HG03108 (cell line): ENCODE data around the gene RICTOR.
"Not testable (repeated sequence)": the region's sequence is repeated elsewhere in the genome, so short reads cannot be mapped to it uniquely, and the experiment has no call there.

Experiments
- ATAC-seq: cut with Tn5 transposase; IDR thresholded peaks from one replicate; pipeline ENCODE4 v1.9.1; 2021; ENCODE audit warnings: moderate library complexity; ENCODE audit not compliant: unreplicated experiment

The RICTOR gene

DNA sequence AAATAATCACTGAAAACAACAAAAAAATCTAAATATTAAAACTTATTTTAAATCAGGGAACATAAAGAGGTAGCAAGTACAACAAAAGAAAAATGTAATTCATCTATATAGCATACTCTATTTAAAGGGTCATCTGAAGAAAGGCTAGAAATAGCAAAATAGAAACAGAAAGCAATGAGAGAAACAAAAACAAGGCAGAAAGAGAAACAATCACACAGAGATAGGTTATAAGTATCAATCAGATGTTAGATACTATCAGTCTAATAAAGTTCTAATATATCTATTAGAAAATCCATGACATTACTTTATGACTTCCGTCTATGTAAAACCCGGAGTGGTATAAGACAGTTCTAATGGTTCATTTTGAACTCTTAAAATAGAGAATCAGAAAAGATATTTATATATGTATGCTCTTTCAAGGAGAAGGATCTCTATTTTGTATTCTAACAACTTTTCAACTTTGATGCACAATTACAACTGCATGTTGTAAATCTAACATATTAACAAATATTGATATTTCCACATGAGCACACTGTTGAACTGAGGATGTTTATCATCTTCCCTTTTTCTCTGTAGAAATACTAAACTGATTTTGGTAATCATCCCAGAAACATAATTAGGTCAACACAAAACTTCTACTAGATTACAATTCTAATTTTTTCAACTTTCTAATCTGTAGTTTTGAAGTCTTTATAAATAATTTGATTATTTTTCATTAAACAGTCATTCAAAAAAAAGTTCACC, 15.8 kb downstream of the RICTOR start:
- peak; percentile 70 for ATAC-seq

DNA sequence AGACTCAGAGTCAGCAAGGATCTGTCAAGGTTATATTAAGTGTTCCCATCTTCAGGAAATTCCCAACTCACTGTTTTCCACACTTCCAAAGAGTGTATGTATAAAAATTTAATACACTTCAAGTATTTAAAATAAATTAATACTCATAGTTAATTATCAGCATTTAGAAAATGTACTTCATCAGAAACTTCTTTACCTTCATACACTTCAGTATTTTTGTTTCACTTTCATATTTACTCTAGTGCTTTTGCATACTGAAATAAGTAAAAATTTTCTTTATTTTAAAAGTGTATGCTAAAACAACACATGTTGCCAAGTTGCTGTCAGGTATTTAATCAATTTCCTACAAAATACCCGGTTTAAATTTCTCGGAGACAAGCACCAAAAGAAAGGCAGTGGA, 16.5 kb downstream of the RICTOR start:
- peak; percentile 44 for ATAC-seq

DNA sequence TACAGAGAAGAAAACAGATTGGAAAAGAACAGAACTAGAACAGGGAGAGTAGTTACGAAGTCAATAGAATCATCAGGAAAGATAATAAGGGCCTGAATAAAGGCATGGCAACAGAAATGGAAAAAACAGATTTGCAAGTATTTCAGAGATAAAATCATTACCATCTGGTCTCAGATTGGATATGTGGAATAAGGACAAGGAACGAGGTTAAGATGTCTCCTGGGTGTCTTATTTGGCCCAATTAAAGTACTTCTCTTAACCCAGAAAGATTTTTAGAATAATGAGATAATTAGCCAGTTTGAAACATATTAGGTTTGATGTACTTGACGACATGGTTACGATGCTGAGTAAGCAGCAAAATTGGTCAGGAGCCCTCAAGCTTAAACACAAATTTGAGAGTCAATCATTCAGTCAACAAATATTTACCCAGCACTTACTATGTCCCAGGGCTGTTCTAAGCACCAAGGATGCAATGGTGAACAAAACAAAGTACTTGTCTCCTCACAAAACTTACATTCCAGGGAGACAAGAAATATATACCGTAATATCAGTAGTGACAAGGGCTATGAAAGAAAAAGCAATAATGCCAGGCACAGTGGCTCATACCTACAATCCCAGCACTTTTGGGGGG, 18.3 kb downstream of the RICTOR start:
- no peak for ATAC-seq

DNA sequence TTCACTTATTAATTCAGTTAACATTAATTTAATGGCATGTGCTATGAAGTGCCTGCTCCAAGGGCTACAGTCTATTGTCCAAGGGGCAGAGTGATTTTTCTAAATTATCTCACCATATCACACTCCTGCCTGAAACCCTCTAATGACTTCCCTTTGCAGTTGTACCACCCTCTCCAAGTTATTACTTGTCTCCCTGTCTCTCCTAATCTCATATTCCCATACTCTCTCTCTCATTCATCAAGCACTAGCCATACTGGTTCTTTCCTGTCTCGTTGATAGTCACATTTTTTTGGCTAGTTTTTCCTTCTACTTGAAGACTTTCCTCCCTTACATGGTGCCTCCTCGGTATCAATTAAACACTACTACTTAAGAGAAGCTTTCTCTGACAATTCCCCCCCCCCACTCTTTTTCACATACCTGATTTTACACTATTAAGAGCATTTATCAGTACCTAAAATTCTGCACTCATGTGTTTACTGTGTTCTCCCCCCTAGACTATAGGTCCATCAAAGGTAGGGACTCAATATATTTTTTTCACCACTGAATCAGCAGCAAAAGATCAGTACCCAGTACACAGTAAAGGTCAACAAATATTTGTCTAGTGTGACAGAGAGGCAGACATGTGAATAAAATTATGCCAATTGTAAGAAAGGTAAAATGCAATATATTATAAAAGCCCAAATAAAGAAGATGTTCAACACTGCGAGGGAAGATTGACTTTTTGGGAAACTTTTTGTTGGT, 19.0 kb downstream of the RICTOR start:
- ATAC-seq = no peak

DNA sequence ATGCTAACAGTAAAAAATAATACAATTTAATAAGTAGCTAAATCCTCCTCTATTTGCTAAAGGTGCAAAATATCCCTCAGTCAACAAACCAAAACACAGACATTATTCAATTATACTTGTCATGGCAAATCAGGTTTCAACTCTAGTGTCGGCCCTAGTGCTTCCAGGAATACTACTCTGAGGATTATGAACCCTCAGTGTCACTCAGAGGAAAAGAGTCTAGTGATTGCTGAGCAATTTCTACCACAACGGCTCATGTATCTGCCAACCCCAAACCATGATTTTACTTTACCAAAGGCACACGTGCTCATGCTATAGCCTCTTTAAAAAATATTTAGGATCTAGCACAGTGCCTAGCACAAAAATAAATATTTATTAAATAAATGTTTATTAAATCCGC, 21.0 kb downstream of the RICTOR start:
- no peak for ATAC-seq

DNA sequence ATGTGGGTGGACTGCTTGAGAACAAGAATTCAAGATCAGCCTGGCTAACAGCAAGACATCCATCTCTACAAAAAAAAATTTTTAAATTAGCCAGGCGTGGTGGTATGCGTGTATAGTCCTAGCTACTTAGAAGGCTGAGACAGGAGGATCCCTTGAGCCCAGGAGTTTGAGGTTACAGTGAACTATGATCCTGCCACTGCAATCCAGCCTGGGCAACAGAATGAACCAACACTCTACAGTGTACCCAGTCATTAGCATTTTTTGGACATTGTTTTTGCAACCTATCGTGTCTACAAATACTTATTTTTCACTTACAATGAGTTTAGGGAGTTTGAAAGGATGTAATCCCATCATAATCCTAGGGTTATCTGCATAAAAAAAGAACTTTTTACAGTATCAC, 22.1 kb downstream of the RICTOR start:
- ATAC-seq = no peak

DNA sequence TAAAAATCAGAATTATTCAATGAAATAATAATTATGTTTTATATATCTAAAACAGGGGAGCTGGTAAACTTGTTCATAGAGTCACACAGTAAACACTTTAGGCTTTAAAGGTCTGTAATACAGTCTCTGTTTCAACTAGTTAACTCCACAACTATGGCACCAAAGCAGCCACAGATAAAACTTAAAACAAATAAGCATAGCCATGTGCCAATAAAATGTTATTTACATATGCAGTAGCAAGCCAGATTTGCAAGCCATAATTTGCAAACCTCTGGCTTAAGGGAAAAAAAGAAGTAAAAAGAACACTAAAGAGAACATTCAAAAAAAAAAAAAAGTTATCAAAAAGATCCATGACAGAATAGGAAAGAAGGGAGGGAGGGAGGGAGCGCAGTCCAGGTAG, 24.9 kb downstream of the RICTOR start:
- ATAC-seq = no peak

DNA sequence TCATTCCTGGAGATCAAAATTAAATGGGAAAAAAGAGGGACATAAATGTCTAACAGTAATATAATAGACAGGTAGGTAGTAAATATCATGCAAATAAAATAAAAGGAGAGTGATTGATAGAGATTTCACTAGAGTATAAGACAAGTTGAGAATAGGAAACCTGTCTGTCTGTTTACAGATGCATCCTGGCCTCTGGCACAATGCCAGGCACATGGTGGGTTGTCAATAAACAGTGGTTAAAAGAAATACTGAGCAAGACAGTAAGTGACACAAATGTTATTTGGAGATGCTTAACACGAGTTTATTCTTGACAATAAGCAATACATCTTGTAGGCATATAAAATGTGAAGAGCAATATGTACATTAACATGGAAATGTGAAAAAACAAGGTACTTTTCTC, 33.3 kb downstream of the RICTOR start:
- ATAC-seq = no peak

DNA sequence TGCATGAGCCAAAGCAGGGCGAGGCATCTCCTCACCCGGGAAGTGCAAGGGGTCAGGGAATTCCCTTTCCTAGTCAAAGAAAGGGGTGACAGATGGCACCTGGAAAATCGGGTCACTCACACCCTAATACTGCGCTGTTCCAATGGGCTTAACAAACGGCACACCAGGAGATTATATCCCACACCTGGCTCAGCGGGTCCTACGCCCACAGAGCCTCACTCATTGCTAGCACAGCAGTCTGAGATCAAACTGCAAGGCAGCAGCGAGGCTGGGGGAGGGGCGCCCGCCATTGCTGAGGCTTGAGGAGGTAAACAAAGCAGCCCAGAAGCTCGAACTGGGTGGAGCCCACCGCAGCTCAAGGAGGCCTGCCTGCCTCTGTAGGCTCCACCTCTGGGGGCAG, 39.7 kb downstream of the RICTOR start:
- ATAC-seq = not testable (repeated sequence)

DNA sequence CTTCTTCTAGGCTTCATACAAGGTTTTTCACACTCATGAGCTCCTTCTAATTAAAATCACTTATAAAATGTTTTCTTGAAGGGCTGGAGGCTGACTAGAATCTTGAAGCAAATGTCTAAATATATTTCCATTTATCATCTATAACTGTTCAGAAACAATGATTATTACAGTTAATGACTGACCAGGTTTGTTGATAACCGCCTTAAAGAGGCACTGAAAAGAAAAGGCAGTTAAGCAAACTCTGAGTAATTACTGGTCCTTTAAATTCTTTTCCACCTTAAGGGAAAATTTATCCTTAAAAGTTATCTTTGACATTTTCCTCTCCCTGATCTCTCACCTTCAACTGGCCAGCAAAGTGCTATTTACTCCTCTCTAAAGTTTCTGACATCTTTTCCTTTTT, 43.2 kb downstream of the RICTOR start:
- no peak for ATAC-seq

DNA sequence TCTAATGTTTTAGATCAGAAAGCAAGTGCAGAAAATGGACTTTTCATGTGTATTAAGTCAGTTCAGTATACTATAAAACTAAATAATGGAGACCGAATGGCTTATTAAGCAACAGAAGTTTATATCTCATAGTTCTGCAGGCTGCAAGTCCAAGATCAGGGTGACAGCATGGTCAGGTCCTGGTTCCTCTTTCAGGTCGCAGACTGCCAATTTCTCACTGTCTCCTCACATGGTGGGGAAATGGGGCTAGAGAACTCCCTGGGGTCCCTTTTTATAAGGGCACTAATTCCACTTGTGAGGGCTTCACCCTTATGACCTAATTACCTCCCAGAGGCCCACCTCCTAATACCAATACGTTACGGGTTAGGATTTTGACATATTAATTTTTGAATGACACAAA, 48.7 kb downstream of the RICTOR start:
- ATAC-seq = no peak

DNA sequence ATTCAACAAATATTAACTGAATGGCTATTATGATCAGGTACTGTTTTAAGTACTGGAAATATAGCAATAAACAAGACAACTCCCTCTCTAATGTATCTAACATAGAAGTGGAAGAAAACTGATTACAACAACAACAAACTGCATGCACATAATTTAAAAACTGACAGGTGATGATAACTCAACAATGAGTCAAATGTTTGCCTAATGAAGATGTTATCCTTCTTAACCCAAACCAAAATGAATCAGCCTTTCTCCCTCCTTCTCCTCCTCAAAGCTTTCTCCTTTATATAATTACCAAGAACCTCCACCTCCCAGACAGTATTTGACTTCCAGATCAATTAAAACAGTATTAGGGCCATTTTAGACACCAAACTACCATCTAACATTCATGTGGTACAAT, 49.3 kb downstream of the RICTOR start:
- no peak for ATAC-seq

DNA sequence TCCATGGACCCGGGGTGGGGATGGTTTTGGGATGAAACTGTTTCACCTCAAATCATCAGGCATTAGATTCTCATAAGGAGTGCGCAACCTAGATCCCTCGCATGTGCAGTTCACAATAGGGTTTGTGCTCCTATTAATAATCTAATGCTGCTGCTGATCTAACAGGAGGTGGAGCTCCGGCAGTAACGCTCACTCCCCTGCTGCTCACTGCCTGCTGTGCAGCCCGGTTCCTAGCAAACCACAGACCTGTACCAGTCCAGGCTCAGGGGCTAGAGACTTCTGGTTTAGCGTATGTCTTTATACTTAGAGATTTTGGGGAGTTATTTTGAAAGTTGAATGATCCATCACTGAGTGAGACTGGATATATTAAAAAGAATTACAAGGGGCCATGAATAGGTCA, 50.2 kb downstream of the RICTOR start:
- no peak for ATAC-seq

DNA sequence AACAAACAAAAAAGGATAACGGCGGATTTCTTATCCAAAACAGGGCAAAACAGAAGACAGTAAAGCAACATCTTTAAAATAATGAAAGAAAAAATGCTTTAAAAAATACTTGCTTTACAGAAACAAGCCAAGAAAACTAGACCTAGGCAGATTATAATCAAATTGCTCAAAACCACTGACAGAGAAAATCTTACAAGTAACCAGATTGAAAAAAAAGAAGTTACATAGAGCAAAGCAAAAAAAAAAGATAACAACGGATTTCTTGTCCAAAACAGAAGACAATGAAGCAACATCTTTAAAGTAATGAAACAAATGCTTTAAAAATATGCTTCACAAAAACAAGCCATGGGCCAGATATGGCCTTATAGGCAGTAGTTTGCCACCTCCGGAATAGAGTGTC, 51.1 kb downstream of the RICTOR start:
- no peak for ATAC-seq

DNA sequence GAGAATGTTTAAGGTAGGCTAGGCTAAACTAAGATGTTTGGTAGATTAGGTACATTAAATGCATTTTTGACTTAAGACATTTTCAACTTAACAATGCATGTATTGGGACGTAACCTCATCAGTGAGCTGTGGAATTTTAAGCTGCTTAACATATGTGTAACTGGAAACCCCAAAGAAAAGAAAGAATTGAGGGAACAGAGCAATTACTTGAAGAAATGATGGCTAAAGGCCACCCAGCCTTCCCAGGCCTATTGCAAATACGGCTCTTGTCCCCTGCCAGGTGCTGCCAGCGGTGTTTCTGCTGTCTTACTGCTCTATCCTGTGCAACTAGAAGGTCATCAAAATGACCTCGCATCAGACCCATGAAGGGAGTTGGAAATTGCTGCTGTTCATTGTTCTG, 52.0 kb downstream of the RICTOR start:
- ATAC-seq = no peak

DNA sequence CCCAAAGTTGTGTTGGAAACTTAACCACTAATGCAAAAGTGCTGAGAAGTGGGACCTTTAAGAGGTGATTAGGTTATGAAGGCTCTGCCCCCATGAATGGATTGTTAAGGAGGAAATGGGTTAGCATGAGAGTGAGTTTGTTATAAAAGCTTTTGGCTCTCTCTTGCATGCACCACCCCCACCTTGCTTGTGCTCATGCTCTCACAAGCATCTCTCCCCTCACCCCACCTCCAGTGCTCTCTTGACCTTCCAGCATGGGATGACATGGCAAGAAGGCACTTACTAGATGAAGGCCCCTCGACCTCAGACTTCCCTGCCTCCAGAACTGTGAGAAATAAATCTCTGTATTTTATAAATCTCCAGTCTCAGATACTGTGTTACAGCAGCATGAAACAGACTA, 52.8 kb downstream of the RICTOR start:
- no peak for ATAC-seq

DNA sequence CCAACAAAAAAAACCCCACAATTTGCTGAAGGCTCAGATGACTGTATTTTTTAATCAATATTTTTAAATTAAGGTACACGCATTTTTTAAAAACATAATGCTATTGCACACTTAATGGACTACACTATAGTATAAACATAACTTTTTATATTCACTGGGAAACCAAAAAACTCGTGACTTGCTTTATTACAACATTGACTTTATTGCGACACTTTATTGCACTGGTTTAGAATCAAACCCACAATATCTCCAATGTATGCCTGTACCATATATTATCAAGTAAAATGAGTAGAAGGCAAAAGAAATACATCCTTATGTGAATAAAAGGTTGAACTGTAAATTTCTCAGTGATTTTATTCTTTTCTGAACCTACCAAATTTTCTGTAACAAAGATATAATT, 53.7 kb downstream of the RICTOR start:
- ATAC-seq = no peak

DNA sequence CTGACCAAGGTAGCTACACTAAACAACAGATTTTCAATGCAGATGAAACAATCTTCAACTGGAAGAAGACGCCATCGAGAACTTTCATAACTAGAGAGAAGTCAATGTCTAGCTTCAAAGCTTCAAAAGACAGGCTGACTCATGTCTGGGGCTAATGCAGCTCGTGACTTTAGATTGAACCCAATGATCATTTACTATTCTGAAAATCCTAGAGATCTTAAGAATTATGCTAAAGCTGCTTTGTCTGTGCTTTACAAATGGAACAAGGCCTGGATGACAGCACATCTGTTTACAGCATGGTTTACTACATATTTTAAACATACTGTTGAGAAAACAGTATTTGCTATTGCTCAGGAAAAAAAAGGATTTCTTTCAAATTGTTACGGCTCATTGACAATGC, 54.9 kb downstream of the RICTOR start:
- ATAC-seq = no peak

DNA sequence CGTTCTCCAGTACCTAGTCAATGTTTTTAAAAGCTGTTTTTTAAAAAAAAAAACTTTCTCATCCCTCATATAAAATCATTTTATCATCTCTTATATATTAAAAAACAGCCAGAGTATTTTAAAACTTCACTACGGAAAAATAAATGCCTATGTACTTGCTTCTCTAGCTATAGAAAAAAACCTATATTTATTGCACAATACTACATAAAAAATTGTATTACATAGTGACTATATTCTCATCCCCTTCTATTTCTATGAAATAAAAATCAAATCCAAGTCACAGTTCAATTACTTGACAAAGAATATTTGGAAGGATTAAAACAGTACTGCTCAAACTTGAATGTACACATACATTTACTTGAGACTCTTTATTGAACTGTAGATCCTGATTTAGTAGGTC, 56.7 kb downstream of the RICTOR start:
- no peak for ATAC-seq

DNA sequence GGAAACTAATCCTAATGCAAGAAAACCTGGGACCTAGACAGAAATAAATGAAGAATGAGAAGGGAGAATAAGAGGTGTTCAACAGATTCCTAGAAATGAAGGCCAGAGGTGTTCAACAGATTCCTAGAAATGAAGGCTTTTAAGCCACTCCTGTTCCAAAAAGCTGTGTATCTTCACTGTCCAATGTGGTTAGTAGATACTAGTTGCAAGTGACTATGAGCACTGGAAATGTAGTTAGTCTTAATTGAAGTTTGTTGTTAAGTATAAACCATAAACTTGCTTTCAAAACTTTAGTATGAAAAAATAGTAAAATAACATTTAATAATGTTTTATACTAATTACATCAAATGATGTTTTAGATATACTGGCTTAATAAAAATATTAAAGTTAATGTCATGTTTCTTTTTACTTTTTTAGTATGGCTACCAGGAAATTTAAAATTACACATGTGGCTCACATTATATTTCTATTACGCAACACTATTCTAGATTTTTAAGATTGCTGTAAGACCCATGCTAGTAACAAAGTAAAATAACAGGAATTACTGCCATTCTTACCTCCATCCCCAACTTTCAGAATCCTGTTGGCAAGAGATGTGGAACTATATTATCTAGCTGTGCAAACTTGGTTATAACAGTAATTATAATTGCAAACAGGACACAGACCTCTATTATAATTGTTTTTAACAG, 57.5 kb downstream of the RICTOR start:
- no peak for ATAC-seq

DNA sequence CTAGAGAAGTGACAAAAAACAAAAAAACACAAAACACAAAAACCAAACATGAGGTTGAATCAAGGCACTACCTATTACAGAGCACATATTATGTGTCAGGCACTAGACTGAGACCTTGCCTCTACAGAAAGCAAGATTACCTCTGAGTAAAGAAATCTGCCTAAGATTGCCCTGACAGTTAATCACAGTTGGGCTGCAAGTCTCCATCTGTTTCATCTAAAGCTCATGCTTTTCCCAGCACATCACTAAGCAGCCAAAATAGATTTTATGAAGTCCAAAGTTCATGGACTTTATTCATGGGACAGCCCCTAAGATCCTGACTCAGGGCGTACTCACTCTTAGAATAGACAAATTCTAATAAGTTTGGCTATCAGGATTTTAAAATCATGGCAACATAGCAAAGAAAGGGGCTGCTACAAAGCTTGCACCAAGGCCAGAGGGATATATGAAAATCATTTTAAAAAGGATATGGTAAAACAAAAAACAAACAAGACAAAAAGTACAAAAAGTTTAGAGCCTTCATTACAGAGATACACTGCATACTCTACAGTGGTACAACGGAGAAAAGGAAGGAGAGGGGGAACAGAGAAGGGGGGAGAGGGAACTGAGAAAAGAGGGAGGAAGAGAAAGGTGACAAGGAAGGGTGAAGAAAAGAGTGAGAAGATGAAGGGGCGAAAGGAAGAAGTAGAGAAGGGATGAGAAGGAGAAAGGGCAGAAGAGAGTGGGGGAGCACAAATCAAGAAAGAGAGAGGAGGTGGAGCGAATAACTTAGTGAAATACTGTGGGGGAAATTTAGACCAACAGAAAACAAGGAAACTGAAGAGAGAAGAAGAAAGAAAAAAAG, 58.2 kb downstream of the RICTOR start:
- ATAC-seq = no peak
